Measurements from ENCODE around the gene CSRP2.

The CSRP2 gene

DNA sequence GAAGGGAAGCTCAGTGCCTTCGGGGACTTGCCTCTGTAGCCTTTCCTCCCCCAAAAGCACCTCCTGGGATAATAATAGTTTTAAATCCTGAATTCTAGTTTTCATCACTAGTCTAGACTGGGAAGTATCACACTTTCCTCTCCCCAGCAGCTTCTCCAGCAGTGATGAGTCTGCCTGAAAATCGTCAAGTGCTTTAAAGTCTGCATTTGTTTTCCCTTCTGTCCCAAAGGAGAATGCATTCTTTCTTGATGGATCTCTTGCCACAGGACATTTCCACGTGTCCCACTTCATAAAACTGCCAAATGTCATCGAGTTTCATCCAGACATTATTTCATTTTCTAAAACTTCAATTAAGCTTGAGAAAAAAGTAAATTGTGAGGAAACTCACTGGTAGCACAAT is 15.0 kb downstream of the CSRP2 start:
- Histone ChIP-seq H3K9me3 (ENCODE audit: control insufficient read depth, low read length) (no peaks in the 10 kb centered on the region), H3K27ac (ENCODE audit: insufficient read depth, low read depth, low read length, poor library complexity, severe bottlenecking) (no peak overlapping the region), H3K4me1 (ENCODE audit: control insufficient read depth, insufficient read depth, low read length) (peaks cover 15% of the 10 kb centered on the region), H3K4me3 (ENCODE audit: insufficient read depth, low read depth, low read length) (no peak overlapping the region), H3K36me3 (ENCODE audit: control insufficient read depth, insufficient read depth, low read length) (peaks cover 18% of the 10 kb centered on the region), H3K27me3 (ENCODE audit: control insufficient read depth, insufficient read depth, low read length, poor library complexity, severe bottlenecking) (no peaks in the 10 kb centered on the region)
- WGBS, 2 experiments = 65 to 72% methylated on average over 3 to 4 of the region's 4 CpGs

DNA sequence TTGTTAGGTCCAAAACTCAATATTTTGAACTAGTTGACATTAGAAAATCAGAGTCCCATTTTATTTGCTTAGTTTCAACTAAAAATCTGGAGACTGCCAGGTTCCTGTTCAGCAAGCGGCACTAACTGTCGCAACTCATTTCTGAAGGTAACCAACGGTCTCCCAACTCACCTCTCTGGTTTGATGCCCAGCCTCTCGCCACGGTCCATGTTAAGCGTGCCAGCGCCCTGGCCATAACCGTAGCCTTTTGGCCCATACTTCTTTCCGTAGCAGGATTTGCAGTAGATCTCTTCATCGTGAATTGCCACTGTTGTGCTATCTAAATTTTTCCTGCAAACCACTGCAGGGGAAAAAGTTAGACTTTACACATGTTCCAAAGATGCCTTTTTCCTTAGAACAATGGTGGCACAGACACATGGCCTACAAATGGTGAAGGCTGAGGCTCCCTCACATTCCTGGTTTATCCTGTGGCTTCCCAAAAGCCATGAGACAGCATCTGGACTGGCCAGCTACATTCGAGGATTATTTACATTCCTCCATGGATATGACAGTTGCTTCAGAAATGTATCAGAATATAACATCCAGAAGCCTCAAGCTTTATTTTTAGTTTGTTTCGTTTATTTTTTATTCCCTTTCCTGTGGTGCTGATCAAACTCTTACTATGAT is 15.7 kb downstream of the CSRP2 start:
- WGBS, 2 experiments = 95 to 96% methylated on average over 11 to 12 of the region's 12 CpGs
- Histone ChIP-seq H3K4me1 (ENCODE audit: control insufficient read depth, insufficient read depth, low read length) (peaks cover 15% of the 10 kb centered on the region), H3K27ac (ENCODE audit: insufficient read depth, low read depth, low read length, poor library complexity, severe bottlenecking) (no peak overlapping the region), H3K9me3 (ENCODE audit: control insufficient read depth, low read length) (no peaks in the 10 kb centered on the region), H3K36me3 (ENCODE audit: control insufficient read depth, insufficient read depth, low read length) (peaks cover 19% of the 10 kb centered on the region), H3K4me3 (ENCODE audit: insufficient read depth, low read depth, low read length) (no peak overlapping the region), H3K27me3 (ENCODE audit: control insufficient read depth, insufficient read depth, low read length, poor library complexity, severe bottlenecking) (no peaks in the 10 kb centered on the region)

DNA sequence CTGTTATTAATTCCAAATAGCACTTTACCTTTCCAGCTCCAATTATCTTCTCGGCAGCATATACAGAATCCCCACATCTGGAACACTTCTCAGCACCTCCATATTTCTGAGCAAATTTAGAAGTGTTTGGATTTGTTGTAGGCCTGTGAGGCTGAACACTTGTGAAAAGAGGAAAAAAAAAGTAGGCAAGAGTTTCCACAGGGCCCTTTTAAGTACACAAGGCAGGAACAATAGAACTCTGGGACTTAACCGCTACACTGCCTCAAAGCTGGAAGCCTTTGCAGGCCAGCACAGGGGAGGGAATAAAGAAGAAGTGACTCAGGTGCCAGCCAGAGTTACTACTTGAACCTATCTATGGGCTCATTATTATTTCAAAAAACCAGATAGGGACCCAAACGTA is 18.6 kb downstream of the CSRP2 start:
- no peaks in the 10 kb centered on the region for H3K27me3 ChIP-seq (ENCODE audit: control insufficient read depth, insufficient read depth, low read length, poor library complexity, severe bottlenecking)
- 57 to 68% methylated on average over 2 of the region's 3 CpGs for WGBS, 2 experiments
- no peaks in the 10 kb centered on the region for H3K4me1 ChIP-seq (ENCODE audit: control insufficient read depth, insufficient read depth, low read length)
- H3K36me3 ChIP-seq (ENCODE audit: control insufficient read depth, insufficient read depth, low read length) = peaks cover 37% of the 10 kb centered on the region
- H3K27ac ChIP-seq (ENCODE audit: insufficient read depth, low read depth, low read length, poor library complexity, severe bottlenecking) = no peak overlapping the region
- H3K9me3 ChIP-seq (ENCODE audit: control insufficient read depth, low read length) = no peaks in the 10 kb centered on the region
- H3K4me3 ChIP-seq (ENCODE audit: insufficient read depth, low read depth, low read length) = no peak overlapping the region

DNA sequence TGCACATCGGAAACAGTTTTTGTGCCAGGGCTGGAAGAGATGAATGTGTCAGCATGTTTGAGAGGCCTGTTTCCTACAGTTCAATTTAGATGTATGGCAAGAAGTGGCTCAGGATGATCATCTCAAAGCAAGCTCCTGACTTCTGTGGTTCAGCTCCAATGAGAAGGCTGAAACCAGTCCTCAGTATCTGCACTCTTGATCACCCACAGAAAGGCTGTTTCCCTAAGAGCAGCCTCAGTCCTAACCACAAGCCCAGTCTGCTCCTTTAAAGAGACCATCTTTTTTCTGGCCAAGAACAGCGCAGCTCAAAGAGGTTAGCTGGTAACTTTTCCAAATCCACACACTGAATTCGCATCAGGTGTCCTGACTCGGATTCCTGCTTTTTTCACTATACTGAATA is 19.2 kb downstream of the CSRP2 start:
- Histone ChIP-seq H3K36me3 (ENCODE audit: control insufficient read depth, insufficient read depth, low read length) (peaks cover 39% of the 10 kb centered on the region), H3K4me1 (ENCODE audit: control insufficient read depth, insufficient read depth, low read length) (no peaks in the 10 kb centered on the region), H3K27ac (ENCODE audit: insufficient read depth, low read depth, low read length, poor library complexity, severe bottlenecking) (no peak overlapping the region), H3K4me3 (ENCODE audit: insufficient read depth, low read depth, low read length) (no peak overlapping the region), H3K27me3 (ENCODE audit: control insufficient read depth, insufficient read depth, low read length, poor library complexity, severe bottlenecking) (no peaks in the 10 kb centered on the region), H3K9me3 (ENCODE audit: control insufficient read depth, low read length) (no peaks in the 10 kb centered on the region)
- WGBS, 2 experiments = 91 to 93% methylated on average over 4 of the region's 4 CpGs

DNA sequence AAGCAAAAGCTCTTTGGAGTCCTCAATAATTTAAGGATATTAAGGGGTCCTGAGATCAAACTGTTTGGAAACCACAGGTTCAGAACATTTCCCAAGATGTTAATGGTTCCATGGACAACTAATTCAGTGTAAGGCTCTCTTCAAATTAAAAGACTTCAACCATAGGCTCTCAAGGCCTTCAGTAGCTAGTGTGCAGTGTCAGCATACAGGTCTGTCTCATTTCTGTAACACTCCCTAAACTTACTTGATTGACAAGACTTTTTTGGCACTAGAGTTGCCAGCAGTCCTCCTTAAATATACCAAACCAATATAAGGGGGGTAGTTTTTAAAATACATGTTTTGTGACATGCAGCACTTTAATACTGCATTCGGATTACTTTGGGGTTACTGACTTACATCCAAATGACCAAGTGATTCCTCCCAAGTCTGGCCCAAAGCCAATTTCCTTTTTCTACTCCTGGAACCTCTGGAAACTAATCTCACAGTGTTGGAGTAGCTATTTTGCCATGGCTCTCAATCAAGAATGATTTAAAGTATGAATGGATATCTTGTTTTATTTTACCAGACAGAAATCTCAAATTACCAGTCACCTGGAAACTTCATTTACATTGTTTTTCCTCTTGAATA is 22.7 kb downstream of the CSRP2 start:
- Histone ChIP-seq H3K4me3 (ENCODE audit: insufficient read depth, low read depth, low read length) (no peak overlapping the region), H3K27ac (ENCODE audit: insufficient read depth, low read depth, low read length, poor library complexity, severe bottlenecking) (no peak overlapping the region), H3K4me1 (ENCODE audit: control insufficient read depth, insufficient read depth, low read length) (no peaks in the 10 kb centered on the region), H3K27me3 (ENCODE audit: control insufficient read depth, insufficient read depth, low read length, poor library complexity, severe bottlenecking) (no peaks in the 10 kb centered on the region), H3K9me3 (ENCODE audit: control insufficient read depth, low read length) (no peaks in the 10 kb centered on the region), H3K36me3 (ENCODE audit: control insufficient read depth, insufficient read depth, low read length) (peaks cover 31% of the 10 kb centered on the region)
- WGBS, 2 experiments = 83 to 97% methylated on average over 1 of the region's 1 CpG

DNA sequence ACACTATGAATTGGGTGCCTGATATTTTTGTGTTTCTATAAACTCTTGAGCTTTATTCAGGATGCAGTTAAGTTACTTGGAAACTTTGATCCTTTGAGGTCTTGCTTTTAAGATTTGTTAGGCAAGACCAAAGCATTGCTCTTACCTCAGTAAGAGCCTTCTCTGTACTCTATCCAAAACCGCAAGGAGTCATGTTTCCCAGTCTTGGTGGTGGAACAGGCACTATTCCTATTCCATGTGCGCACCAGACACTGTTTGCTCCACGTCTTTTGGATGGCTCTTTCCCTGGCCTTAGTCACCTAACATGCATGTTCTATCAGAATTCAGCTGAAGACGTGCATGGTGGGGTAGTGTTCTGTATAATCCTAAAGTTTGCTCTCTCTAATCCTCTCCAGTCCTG is 23.5 kb downstream of the CSRP2 start:
- Histone ChIP-seq H3K27ac (ENCODE audit: insufficient read depth, low read depth, low read length, poor library complexity, severe bottlenecking) (no peak overlapping the region), H3K36me3 (ENCODE audit: control insufficient read depth, insufficient read depth, low read length) (peaks cover 31% of the 10 kb centered on the region), H3K27me3 (ENCODE audit: control insufficient read depth, insufficient read depth, low read length, poor library complexity, severe bottlenecking) (no peaks in the 10 kb centered on the region), H3K4me3 (ENCODE audit: insufficient read depth, low read depth, low read length) (no peak overlapping the region), H3K9me3 (ENCODE audit: control insufficient read depth, low read length) (no peaks in the 10 kb centered on the region), H3K4me1 (ENCODE audit: control insufficient read depth, insufficient read depth, low read length) (no peaks in the 10 kb centered on the region)
- WGBS, 2 experiments = 96 to 99% methylated on average over 4 of the region's 4 CpGs

DNA sequence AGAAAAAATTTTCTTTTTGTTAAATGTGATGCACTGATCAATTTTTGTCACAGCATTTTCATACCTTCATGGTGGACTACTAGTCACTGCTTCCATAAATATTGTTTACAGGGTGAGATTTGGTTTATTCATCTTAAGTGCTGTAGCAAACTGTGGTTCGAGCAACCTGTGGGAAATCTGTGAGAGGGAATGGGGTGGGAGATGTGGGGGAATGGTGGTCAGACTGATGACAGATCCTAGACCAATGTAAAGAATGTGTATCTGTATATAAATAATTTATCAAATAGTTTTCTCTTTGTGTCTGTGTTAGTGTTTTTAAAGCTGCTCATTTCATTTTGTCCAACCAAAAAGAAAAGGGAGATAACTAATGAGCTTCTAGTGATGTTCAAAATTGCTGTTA is 26.7 kb downstream of the CSRP2 start:
- no peaks in the 10 kb centered on the region for H3K9me3 ChIP-seq (ENCODE audit: control insufficient read depth, low read length)
- no peak overlapping the region for H3K4me3 ChIP-seq (ENCODE audit: insufficient read depth, low read depth, low read length)
- H3K27me3 ChIP-seq (ENCODE audit: control insufficient read depth, insufficient read depth, low read length, poor library complexity, severe bottlenecking) = no peaks in the 10 kb centered on the region
- peaks cover 20% of the 10 kb centered on the region for H3K36me3 ChIP-seq (ENCODE audit: control insufficient read depth, insufficient read depth, low read length)
- no peak overlapping the region for H3K27ac ChIP-seq (ENCODE audit: insufficient read depth, low read depth, low read length, poor library complexity, severe bottlenecking)
- 100% methylated on average over 1 of the region's 1 CpG for WGBS, 2 experiments
- no peaks in the 10 kb centered on the region for H3K4me1 ChIP-seq (ENCODE audit: control insufficient read depth, insufficient read depth, low read length)

DNA sequence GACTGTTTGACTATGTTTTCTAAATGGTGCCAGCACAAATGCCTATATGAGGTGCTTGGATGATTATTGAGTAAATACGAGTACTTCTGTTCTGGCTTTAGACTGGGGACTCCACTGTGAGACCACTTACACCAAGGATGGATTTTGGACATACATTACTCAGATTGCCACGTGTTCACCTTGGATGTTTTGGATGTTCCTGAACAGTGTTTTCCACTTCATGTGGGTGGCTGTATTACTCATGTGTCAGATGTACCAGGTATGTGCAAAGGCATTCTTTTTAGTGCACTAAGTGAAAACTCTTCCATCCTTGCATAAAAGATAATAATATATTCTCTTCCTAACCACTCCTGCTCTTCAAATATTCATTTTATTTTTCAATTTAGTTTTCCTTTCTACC is 30.7 kb downstream of the CSRP2 start:
- no peaks in the 10 kb centered on the region for H3K36me3 ChIP-seq (ENCODE audit: control insufficient read depth, insufficient read depth, low read length)
- 93 to 100% methylated on average over 2 of the region's 2 CpGs for WGBS, 2 experiments
- H3K27me3 ChIP-seq (ENCODE audit: control insufficient read depth, insufficient read depth, low read length, poor library complexity, severe bottlenecking) = no peaks in the 10 kb centered on the region
- no peak overlapping the region for H3K27ac ChIP-seq (ENCODE audit: insufficient read depth, low read depth, low read length, poor library complexity, severe bottlenecking)
- H3K4me3 ChIP-seq (ENCODE audit: insufficient read depth, low read depth, low read length) = no peak overlapping the region
- H3K9me3 ChIP-seq (ENCODE audit: control insufficient read depth, low read length) = no peaks in the 10 kb centered on the region
- no peaks in the 10 kb centered on the region for H3K4me1 ChIP-seq (ENCODE audit: control insufficient read depth, insufficient read depth, low read length)

DNA sequence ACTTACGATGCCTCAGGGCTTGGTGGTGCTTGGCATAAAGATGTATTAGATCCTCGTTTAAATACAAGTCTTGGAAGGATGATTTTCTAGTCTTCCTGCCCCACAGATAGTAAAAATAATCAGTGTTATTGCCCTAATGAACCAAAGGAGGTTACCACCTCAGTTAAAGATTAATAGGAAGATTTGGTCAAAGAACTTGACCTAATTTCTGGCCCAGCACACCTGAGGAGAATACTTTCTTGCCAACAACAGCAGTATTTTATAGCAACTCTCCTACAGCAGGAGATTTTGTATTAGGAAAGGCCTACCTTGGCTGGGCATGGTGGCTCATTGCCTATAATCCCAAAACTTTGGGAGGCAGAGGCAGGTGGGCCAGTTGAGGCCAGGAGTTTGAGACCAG is 31.6 kb downstream of the CSRP2 start:
- Histone ChIP-seq H3K4me3 (ENCODE audit: insufficient read depth, low read depth, low read length) (no peak overlapping the region), H3K36me3 (ENCODE audit: control insufficient read depth, insufficient read depth, low read length) (no peaks in the 10 kb centered on the region), H3K27me3 (ENCODE audit: control insufficient read depth, insufficient read depth, low read length, poor library complexity, severe bottlenecking) (no peaks in the 10 kb centered on the region), H3K27ac (ENCODE audit: insufficient read depth, low read depth, low read length, poor library complexity, severe bottlenecking) (no peak overlapping the region), H3K4me1 (ENCODE audit: control insufficient read depth, insufficient read depth, low read length) (no peaks in the 10 kb centered on the region), H3K9me3 (ENCODE audit: control insufficient read depth, low read length) (no peaks in the 10 kb centered on the region)
- 95 to 100% methylated on average over 2 of the region's 2 CpGs for WGBS, 2 experiments

DNA sequence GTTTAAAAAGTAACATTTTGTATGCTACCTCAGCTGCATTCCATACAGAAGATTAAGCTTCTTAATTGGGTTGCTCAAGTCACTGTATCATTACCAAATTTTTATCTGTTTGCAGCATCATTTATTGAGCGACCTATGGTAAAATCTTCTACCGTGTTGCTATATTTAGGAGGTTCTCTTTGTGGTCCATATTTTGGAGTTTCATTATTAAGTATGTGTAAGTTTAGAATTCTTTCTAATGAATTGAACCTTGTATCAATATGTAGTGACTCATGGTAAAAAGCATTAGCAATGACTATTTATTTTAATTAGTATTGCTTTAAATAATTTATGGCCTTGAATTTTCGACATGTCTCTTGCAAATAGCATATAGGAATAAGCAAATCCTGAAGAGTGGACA is 42.2 kb downstream of the CSRP2 start:
- no peaks in the 10 kb centered on the region for H3K4me1 ChIP-seq (ENCODE audit: control insufficient read depth, insufficient read depth, low read length)
- WGBS, 2 experiments = 95 to 96% methylated on average over 2 to 3 of the region's 3 CpGs
- H3K36me3 ChIP-seq (ENCODE audit: control insufficient read depth, insufficient read depth, low read length) = peaks cover 2% of the 10 kb centered on the region
- H3K27me3 ChIP-seq (ENCODE audit: control insufficient read depth, insufficient read depth, low read length, poor library complexity, severe bottlenecking) = no peaks in the 10 kb centered on the region
- no peak overlapping the region for H3K4me3 ChIP-seq (ENCODE audit: insufficient read depth, low read depth, low read length)
- H3K9me3 ChIP-seq (ENCODE audit: control insufficient read depth, low read length) = no peaks in the 10 kb centered on the region
- H3K27ac ChIP-seq (ENCODE audit: insufficient read depth, low read depth, low read length, poor library complexity, severe bottlenecking) = no peak overlapping the region

Data from ectodermal cell (in vitro differentiated cells).